Measurements from ENCODE around the gene DYNC1LI1. TPM values are rescaled to one million over a fixed set of nuclear protein-coding genes. Genes with fewer than 3 reads are reported as not detected.

Gene DYNC1LI1
- total RNA-seq, 2 donors from 2014 or later, result 41.6 to 42.5 TPM

- H3K36me3 Mint-ChIP-seq (ENCODE audit: low read depth), result no peaks in the 10 kb centered on the region
- H3K27ac Mint-ChIP-seq, result no peak overlapping the region
- no peak for DNase-seq
- no peaks in the 10 kb centered on the region for H3K9me3 Mint-ChIP-seq
- Histone ChIP-seq H3K27ac (ENCODE audit: low read depth, low read length) (no peak overlapping the region), H3K4me1 (ENCODE audit: control insufficient read depth, insufficient read depth, low read length) (no peaks in the 10 kb centered on the region), H3K4me3 (ENCODE audit: low read length) (no peak overlapping the region), H3K27me3 (ENCODE audit: control insufficient read depth, insufficient read depth, low read length, poor library complexity, severe bottlenecking) (no peaks in the 10 kb centered on the region), H3K36me3 (ENCODE audit: control insufficient read depth, insufficient read depth, low read length) (no peaks in the 10 kb centered on the region), H3K9ac (ENCODE audit: extremely low read depth, low read length, poor library complexity, severe bottlenecking) (no peak overlapping the region), H3K9me3 (ENCODE audit: control insufficient read depth, low read length) (no peaks in the 10 kb centered on the region)
- TF ChIP-seq CTCF (conservative IDR thresholded peaks at IDR 0.05), result no peak
- H3K27me3 Mint-ChIP-seq (ENCODE audit: insufficient read depth), result no peaks in the 10 kb centered on the region
- no peak overlapping the region for H3K4me3 Mint-ChIP-seq
- WGBS, 2 experiments (ENCODE audit: insufficient coverage in 1 of 2, insufficient read length in 1 of 2), result 86 to 100% methylated on average over 1 to 2 of the region's 2 CpGs
- H3K4me1 Mint-ChIP-seq, result peaks cover 2% of the 10 kb centered on the region
Measured at GRCh38 chr3:32511005-32511404, 59.7 kb downstream of the DYNC1LI1 start.

DNA sequence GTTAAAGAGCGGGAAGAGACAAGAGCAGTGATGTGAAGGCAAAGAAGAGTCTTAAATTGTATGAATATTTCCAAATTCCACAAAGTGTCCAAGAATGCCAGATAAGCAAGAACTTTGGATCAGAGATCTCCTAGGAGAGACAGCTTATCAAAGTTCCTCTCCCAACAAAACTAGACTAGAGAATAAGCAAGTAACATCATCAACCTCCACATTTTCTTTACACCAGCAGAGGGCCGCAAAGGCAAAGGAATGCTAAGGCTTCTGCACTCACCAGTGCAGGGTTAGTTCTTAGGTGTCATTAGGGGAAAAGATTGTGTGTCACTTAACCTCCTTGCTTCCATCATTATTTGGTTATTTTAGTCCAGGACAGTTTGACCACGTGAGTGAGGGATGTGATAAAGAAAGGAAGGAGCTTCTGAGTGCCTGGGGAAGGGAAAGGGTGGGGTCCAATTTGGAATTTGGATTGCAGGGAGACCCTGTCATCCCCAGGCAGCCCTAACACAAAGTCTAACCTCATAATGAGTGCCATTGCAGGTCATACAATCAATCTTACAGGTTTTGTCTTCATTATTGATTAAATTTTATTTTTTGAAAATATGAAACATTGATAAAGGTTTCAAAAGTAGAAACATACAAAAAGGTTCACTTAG, 60.5 kb downstream of the DYNC1LI1 start:
- Mint-ChIP-seq H3K4me3 (no peak overlapping the region), H3K9me3 (no peaks in the 10 kb centered on the region), H3K27ac (no peak overlapping the region), H3K27me3 (ENCODE audit: insufficient read depth) (no peaks in the 10 kb centered on the region), H3K36me3 (ENCODE audit: low read depth) (no peaks in the 10 kb centered on the region), H3K4me1 (peaks cover 2% of the 10 kb centered on the region)
- Histone ChIP-seq H3K9me3 (ENCODE audit: control insufficient read depth, low read length) (no peaks in the 10 kb centered on the region), H3K36me3 (ENCODE audit: control insufficient read depth, insufficient read depth, low read length) (no peaks in the 10 kb centered on the region), H3K4me1 (ENCODE audit: control insufficient read depth, insufficient read depth, low read length) (no peaks in the 10 kb centered on the region), H3K27me3 (ENCODE audit: control insufficient read depth, insufficient read depth, low read length, poor library complexity, severe bottlenecking) (no peaks in the 10 kb centered on the region), H3K9ac (ENCODE audit: extremely low read depth, low read length, poor library complexity, severe bottlenecking) (no peak overlapping the region), H3K27ac (ENCODE audit: low read depth, low read length) (no peak overlapping the region), H3K4me3 (ENCODE audit: low read length) (no peak overlapping the region)
- peak; percentile 89 for DNase-seq
- TF ChIP-seq CTCF (conservative IDR thresholded peaks at IDR 0.05), result peak; percentile 92
- 41% methylated on average over 3 of the region's 3 CpGs; no CpG with 5 or more reads in 1 of the 2 experiments for WGBS, 2 experiments (ENCODE audit: insufficient coverage in 1 of 2, insufficient read length in 1 of 2)

DNA sequence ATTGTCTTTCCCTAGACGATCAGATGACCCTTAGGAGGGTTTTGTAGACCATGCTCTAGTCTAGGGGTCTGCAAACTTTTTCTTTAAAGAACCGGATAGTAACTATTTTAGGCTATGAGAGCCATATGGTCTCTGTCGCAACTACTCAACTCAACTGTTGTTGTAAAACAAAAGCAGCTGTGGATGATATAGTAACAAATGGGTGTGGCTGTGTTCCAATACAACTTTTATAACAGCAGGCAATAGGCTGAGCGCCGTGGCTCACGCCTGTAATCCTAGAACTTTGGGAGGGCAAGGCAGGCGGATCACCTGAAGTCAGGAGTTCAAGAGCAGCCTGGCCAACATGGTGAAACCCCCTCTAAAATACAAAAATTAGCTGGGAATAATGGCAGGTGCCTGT, 61.9 kb downstream of the DYNC1LI1 start:
- Histone ChIP-seq H3K27me3 (ENCODE audit: control insufficient read depth, insufficient read depth, low read length, poor library complexity, severe bottlenecking) (no peaks in the 10 kb centered on the region), H3K4me1 (ENCODE audit: control insufficient read depth, insufficient read depth, low read length) (no peaks in the 10 kb centered on the region), H3K9me3 (ENCODE audit: control insufficient read depth, low read length) (no peaks in the 10 kb centered on the region), H3K9ac (ENCODE audit: extremely low read depth, low read length, poor library complexity, severe bottlenecking) (no peak overlapping the region), H3K4me3 (ENCODE audit: low read length) (no peak overlapping the region), H3K36me3 (ENCODE audit: control insufficient read depth, insufficient read depth, low read length) (no peaks in the 10 kb centered on the region), H3K27ac (ENCODE audit: low read depth, low read length) (no peak overlapping the region)
- Mint-ChIP-seq H3K36me3 (ENCODE audit: low read depth) (no peaks in the 10 kb centered on the region), H3K4me3 (no peak overlapping the region), H3K9me3 (no peaks in the 10 kb centered on the region), H3K27ac (no peak overlapping the region), H3K27me3 (ENCODE audit: insufficient read depth) (no peaks in the 10 kb centered on the region), H3K4me1 (peaks cover 2% of the 10 kb centered on the region)
- TF ChIP-seq CTCF (conservative IDR thresholded peaks at IDR 0.05), result no peak
- 85 to 88% methylated on average over 6 to 7 of the region's 7 CpGs for WGBS, 2 experiments (ENCODE audit: insufficient coverage in 1 of 2, insufficient read length in 1 of 2)
- DNase-seq, result no peak

Measured in endodermal cell (in vitro differentiated cells).